Upper lobe of left lung (tissue), 4 donors: ENCODE data around the gene IPO5.

ENCODE experiments used
- POLR2A ChIP-seq, 4 donors: fragments of 450-650 bp; IDR thresholded peaks; one replicate each; pipeline ENCODE4 v1.5.1; 2016 to 2017; ENCODE audit warnings: antibody characterized with exemption in 4 of 4, mild to moderate bottlenecking in 2 of 4
- TF ChIP-seq, protein P1 (sequence below), 6 experiments: fragments of 450-650 bp in 4 of 6; fragments of 200-600 bp in 2 of 6; sonication (generic) in 2 of 6; IDR thresholded peaks; one replicate each; pipeline ENCODE4 v1.5.1; 2016 to 2019; ENCODE audit warnings: antibody characterized with exemption in 6 of 6

DNA sequence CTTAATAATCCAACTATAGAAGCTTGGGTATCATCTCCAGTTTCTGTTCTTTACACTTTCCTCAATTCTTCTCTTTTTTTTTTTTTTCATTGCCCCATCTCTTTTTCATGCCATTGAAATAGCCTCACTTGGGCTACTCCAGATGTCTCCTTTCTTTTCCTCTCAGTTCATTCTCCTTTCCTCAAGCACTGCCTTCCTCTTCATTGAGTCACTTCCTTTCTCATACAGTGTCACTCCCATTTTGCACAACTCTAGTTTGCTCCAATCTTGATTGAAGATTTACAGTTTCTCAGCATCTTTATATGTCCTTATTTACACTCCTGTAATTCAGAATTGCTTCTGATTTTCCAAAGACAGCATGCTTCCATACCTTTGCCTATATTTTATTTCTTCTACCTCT lies 61.3 kb downstream of the IPO5 start:
- TF ChIP-seq, protein P1, sequence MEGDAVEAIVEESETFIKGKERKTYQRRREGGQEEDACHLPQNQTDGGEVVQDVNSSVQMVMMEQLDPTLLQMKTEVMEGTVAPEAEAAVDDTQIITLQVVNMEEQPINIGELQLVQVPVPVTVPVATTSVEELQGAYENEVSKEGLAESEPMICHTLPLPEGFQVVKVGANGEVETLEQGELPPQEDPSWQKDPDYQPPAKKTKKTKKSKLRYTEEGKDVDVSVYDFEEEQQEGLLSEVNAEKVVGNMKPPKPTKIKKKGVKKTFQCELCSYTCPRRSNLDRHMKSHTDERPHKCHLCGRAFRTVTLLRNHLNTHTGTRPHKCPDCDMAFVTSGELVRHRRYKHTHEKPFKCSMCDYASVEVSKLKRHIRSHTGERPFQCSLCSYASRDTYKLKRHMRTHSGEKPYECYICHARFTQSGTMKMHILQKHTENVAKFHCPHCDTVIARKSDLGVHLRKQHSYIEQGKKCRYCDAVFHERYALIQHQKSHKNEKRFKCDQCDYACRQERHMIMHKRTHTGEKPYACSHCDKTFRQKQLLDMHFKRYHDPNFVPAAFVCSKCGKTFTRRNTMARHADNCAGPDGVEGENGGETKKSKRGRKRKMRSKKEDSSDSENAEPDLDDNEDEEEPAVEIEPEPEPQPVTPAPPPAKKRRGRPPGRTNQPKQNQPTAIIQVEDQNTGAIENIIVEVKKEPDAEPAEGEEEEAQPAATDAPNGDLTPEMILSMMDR (IDR thresholded peaks at IDR 0.05): no peak
- no peak for TF ChIP-seq POLR2A (IDR thresholded peaks at IDR 0.05)
